ENCODE results near the gene RBPJL.

RBPJL gene

GRCh38 chr20:45293041-45294002 is 13.3 kb upstream of the RBPJL start:
- DNase-seq = peak; percentile 86

DNA sequence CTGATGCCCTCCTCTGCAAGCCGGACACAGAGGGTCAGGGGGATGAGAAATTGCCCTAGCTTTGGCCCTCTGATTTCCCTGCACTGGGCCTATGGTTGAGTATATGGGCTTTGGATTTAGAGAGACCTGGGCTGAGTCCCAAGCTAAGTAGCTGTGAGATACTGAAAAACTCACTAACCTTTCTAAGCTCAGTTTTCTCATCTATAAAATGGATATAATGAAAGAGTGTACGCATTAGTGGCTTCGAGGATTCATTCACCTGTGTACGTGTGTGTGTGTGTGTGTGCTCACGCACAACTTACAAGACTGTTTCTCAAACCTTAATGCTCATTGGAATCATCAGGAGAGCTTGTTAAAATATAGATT is 12.7 kb upstream of the RBPJL start:
- no peak for DNase-seq

- no peak for DNase-seq
These were observed 12.0 kb upstream of the RBPJL start for GRCh38 chr20:45294659-45295058.

DNA sequence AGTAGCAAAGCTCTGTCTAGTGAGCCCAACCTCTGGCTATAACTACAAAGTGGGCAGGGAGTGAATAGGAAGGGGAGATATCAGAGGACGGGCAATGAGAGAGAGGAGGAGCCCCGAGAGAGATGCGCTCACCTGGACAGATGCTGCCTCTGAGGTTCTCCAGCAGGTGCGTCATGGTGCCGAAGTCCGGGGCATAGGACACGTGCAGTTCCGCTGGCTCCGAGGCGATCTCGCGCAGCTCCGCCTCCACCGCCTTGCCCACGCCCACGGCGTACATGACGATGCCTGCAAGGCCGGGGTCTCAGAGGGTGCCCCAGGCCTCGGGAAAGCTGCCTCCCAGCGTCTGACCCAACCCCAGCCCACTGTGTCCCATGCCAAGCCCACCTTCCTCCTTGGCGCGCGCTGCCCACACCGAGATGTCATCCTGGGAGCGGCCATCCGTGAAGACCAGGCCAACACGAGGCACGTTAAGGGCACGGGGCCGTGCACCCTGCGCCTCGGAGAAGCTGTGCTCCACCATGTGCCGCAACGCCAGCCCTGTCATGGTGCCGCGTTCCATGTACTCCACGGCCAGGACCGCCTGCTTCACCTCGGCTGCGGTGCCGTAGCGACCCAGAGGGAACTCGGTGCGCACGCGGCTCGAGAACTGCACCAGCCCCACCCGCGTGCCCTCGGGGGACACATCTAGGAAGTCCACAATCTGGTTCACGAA is 8.7 kb upstream of the RBPJL start:
- DNase-seq = no peak

GRCh38 chr20:45299786-45300185 is 6.9 kb upstream of the RBPJL start:
- DNase-seq = no peak

DNA sequence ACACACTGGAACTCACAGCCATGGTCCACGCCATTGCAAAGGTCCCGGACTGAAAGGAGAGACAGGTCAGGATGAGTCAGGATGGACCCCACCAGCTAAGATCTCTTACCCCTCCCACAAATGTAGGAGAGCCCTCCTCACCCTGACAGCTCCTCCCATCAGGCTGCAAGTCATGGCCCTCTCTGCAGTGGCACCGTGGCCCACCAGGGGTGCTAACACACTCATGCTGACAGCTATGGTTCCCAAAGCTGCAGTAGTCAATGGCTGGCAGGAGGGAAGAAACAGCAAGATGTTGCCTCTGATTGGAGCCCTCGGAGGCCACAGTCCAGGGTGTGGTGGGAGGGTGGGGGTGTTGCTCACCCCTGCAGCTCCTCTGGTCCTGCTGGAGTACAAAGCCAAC is 5.7 kb upstream of the RBPJL start:
- peak; percentile 44 for DNase-seq

- DNase-seq = no peak
These were observed 4.8 kb upstream of the RBPJL start for GRCh38 chr20:45301824-45302271.

GRCh38 chr20:45303586-45304463 is 2.8 kb upstream of the RBPJL start:
- no peak for DNase-seq

GRCh38 chr20:45304464-45304999 is 2.1 kb upstream of the RBPJL start:
- no peak for DNase-seq

DNA sequence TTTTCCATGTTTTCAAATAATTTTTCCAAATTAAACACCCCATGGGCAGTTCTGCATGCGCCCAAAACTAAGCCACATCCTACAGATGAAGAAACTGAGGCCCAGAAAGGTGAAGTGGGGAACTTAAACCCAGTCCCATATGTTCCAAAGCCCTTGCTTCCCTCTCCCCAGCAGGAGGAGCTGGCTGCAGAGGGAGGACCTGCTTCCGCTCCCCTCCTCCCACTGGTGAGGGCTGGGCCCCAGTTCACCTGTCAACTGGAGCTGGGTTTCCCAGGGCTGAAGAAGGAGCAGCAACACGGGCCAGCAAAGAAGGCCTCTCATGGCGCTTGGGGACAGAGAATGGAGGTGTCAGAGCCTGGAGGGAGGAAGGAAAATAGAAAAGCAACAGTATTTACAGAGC is 1.4 kb upstream of the RBPJL start:
- no peak for DNase-seq

DNA sequence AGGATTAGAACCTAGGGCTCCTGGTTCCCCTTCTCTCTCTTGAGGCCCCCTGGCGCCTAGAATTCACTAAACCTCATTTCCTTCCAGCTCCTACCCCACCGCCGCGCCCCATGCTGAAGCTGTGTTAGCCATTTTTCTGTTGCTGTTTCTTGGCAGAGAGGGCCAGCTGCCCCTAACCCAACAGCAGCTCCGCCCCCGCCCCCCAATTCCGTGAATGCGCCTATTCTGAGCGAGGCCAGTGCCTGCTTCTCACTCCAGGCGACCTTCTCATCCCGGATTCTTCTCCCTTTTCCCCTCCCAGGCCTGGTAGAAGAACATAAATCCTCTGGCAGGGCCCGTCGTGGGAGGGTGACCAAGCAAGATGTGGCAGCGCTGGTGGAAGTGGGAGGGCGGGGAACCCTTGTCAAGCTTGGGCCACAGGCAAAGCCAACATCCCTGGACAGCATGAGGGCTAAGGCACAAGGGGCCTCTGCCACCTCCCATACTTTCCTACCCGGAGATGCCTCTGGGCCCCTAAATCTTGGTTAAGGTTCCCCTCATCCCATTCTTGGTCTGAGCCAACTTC is 518 bp downstream of the RBPJL start:
- DNase-seq = no peak

DNA sequence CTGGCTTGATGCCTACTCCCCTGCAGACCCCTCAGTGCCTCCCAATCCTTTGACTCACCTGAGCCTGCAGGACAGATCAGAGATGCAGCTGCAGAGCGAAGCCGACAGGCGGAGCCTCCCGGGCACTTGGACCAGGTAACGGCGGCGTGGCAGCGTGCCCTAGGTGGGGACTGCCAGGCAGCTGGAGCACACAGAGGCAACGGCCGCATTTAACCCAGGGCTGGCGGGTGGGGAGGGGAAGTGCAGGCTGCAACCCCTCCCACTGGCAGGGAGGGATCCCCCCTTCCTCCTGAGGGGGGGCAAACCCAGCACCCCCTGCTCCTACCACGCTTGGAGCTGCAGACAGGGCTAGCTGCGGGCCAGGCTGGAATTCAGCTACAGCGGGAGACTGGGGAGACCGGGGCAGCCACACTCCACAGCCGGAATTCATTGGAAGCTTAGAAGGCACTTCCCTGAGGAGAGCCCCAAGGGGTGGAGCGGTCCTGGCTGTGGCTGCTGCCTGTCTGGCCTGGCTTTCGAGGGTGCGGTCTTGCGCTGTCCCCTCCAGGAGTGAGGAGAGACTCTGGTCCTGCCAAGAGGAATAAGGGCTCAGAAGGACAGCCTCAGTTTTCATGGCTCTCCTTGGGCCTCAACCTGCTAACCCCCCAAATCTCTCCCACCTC is 1.6 kb downstream of the RBPJL start, which contains the start of gene MATN4:
TSS of gene MATN4 (minus strand) at position 183 of the 662 bp plus-strand sequence. CDS start 2,717 bp downstream, outside the sequence.
- DNase-seq = no peak

- DNase-seq = no peak
These were observed 2.4 kb downstream of the RBPJL start for GRCh38 chr20:45309075-45309474.

DNA sequence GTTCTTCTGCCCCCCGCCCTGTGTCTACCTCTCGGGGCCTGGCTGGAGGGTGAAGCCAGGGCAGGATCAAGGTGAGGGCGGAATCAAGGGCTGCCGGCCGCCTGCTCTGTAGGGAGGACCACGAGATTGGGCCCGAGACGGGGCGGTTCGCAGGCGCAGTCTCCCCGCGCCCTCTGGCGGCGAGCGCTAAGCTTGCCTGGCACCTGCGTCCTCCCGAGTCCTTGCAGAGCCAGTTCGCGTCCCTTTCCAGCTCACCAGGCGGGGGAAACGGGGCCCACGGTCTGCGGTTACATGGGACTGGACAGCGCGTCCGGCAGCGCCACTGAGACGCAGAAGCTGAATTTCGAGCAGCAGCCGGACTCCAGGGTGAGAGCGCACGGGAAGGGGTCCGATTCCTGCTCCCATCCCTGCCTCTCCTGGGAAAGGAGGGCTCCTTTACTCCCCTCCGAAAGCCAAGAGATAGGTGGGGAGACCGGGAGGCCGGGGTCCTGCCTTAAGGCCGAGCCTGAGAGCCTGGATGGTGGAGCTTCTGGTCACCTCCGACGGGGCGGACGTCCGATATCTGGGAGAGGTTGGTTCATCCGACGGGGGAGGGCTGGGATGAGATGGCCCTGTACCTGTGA is 5.1 kb downstream of the RBPJL start:
- DNase-seq = peak; percentile 73

- no peak for DNase-seq
These were observed 5.6 kb downstream of the RBPJL start for GRCh38 chr20:45312241-45312640.

GRCh38 chr20:45313065-45313695 is 6.5 kb downstream of the RBPJL start:
- no peak for DNase-seq

- DNase-seq = no peak
These were observed 7.3 kb downstream of the RBPJL start for GRCh38 chr20:45313943-45314342.

- DNase-seq = no peak
These were observed 9.0 kb downstream of the RBPJL start for GRCh38 chr20:45315672-45316071.

GRCh38 chr20:45316150-45317080 is 9.8 kb downstream of the RBPJL start:
- no peak for DNase-seq

- no peak for DNase-seq
These were observed 11.2 kb downstream of the RBPJL start for GRCh38 chr20:45317826-45318225.
